A673 (cell line): Measurements from ENCODE around the gene SPEM3. TPM values are rescaled to one million over a fixed set of nuclear protein-coding genes. Genes with fewer than 3 reads are reported as not detected.

Experiments
- BruUV-seq: library from RNA; stranded (reverse); fragments of 400-500 nt; replicated peaks from 2 replicates; lab custom pipeline; 2021; lab: Mats Ljungman, UMichigan
- CTCF ChIA-PET: fragments of 300-600 bp; sonication (Branson Sonifier 250); formaldehyde crosslinking; loops from one replicate; lab custom pipeline; 2022; ENCODE audit warnings: antibody characterized with exemption; lab: Charles Lee
- POLR2A ChIA-PET: fragments of 300-600 bp; sonication (Branson Sonifier 250); formaldehyde crosslinking; loops from one replicate; lab custom pipeline; 2022; ENCODE audit warnings: antibody characterized with exemption; ENCODE audit not compliant: low non-redundant PET; lab: Charles Lee
- DNase-seq: peaks from one replicate; pipeline ENCODE4 v3.0.0-alpha.2; 2015; ENCODE audit warnings: low spot score
- H3K27ac ChIP-seq: fragments of 200-600 bp; sonication (generic); 2 replicates; pipeline ENCODE4 v1.5.1; 2016; ENCODE audit warnings: mixed run types, low read depth, mild to moderate bottlenecking, mixed read lengths, antibody characterized with exemption, low read length; ENCODE audit not compliant: poor library complexity, severe bottlenecking
- H3K27me3 ChIP-seq: fragments of 200-600 bp; sonication (generic); replicated peaks from 2 replicates; pipeline ENCODE4 v1.6.1; 2017; ENCODE audit warnings: mixed run types, low read depth, mild to moderate bottlenecking, mixed read lengths, antibody characterized with exemption, low read length; ENCODE audit not compliant: insufficient read depth, poor library complexity
- H3K36me3 ChIP-seq: fragments of 200-600 bp; sonication (generic); 2 replicates; pipeline ENCODE4 v1.6.1; 2016; ENCODE audit warnings: mixed run types, mild to moderate bottlenecking, mixed read lengths, antibody characterized with exemption, low read length; ENCODE audit not compliant: insufficient read depth, poor library complexity, severe bottlenecking
- H3K4me1 ChIP-seq: fragments of 200-600 bp; sonication (generic); 2 replicates; pipeline ENCODE4 v1.6.1; 2017; ENCODE audit warnings: mixed run types, mild to moderate bottlenecking, mixed read lengths, antibody characterized with exemption, low read length; ENCODE audit not compliant: insufficient read depth, poor library complexity, severe bottlenecking
- H3K4me3 ChIP-seq: fragments of 200-600 bp; sonication (generic); 2 replicates; pipeline ENCODE4 v1.5.1; 2016; ENCODE audit warnings: low read depth, mixed run types, mild to moderate bottlenecking, mixed read lengths, low read length; ENCODE audit not compliant: poor library complexity, severe bottlenecking
- H3K9me3 ChIP-seq: fragments of 200-600 bp; sonication (generic); 2 replicates; pipeline ENCODE4 v1.6.1; 2016; ENCODE audit warnings: mixed run types, low read depth, mild to moderate bottlenecking, mixed read lengths, antibody characterized with exemption, low read length; ENCODE audit not compliant: poor library complexity, severe bottlenecking
- EZH2 ChIP-seq: fragments of 200-600 bp; sonication (generic); IDR thresholded peaks from 2 replicates; pipeline ENCODE4 v1.6.1; 2017; ENCODE audit warnings: borderline replicate concordance, low read depth, mild to moderate bottlenecking, mixed read lengths, antibody characterized with exemption, low read length; ENCODE audit not compliant: poor library complexity, severe bottlenecking
- intact Hi-C: fragments of 100-400 bp; cut with micrococcal nuclease; formaldehyde crosslinking; loops from one replicate; pipeline ENCODE4 v1.10.0; 2022; ENCODE audit not compliant: unreplicated experiment
- total RNA-seq: library from RNA; stranded (reverse); gene quantifications from 2 replicates; pipeline ENCODE4 v1.2.3, GENCODE V29; 2021
- TF ChIP-seq, protein P1 (sequence below): fragments of 300-800, 200-600 bp; sonication (generic); conservative IDR thresholded peaks from 2 replicates; pipeline ENCODE4 v1.5.1; 2017; ENCODE audit warnings: low read depth, mild to moderate bottlenecking, antibody characterized with exemption, low read length, moderate library complexity, mixed read lengths

The SPEM3 gene
- total RNA-seq, 1 experiment from 2014 or later: not detected

DNA sequence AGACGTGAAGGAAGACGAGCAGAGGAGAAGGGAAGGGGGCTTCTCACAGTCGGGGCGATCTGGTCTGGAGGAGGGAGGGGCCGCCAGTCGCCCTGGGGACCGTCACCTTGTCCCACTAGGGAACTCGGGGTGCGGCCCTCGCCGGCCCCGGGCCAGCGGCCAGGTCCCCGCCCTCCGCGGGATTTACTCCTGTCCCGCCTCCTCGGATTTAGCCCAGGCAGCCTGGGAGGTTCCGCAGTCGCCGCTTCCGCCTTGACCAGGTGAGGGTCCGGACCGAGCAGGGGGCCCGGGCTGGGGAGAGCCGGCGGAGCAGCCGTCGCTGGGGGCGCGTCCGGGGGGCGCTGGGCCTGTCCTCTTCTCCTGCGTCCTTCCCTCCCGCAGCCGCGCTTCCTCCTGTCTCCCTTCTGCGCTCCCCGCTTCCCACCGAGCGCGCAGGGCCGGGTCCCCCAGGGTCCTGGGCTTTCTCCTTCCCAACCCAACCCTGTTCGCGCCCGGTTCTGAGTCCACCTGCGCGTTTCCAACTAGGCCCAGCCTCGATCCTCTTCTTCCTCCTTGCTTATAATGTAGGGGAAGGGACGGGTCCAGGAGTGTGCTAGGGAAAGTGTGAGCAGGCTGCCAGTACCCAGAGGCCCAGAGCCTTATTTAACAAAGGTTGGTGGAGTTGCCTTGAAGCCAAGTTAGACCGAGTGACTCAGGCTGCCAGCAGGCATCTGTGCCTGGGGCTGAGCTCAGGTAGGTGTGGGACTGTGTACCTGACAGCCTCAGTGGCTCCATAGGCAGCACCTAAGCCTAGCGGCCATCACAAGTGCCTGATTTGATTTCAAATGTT, 47.6 kb upstream of the SPEM3 start, which contains the start of gene TNK1:
TNK1 (plus strand) TSS at position 235 of the 829 bp plus-strand sequence. CDS start 1,838 bp downstream, outside the sequence.
- H3K4me1 ChIP-seq: no peaks in the 10 kb centered on the region
- DNase-seq: no peak
- H3K9me3 ChIP-seq: no peaks in the 10 kb centered on the region
- no peak within 1 kb of the TSS for H3K27ac ChIP-seq
- intact Hi-C loops: no loop called here
- TF ChIP-seq, protein P1, sequence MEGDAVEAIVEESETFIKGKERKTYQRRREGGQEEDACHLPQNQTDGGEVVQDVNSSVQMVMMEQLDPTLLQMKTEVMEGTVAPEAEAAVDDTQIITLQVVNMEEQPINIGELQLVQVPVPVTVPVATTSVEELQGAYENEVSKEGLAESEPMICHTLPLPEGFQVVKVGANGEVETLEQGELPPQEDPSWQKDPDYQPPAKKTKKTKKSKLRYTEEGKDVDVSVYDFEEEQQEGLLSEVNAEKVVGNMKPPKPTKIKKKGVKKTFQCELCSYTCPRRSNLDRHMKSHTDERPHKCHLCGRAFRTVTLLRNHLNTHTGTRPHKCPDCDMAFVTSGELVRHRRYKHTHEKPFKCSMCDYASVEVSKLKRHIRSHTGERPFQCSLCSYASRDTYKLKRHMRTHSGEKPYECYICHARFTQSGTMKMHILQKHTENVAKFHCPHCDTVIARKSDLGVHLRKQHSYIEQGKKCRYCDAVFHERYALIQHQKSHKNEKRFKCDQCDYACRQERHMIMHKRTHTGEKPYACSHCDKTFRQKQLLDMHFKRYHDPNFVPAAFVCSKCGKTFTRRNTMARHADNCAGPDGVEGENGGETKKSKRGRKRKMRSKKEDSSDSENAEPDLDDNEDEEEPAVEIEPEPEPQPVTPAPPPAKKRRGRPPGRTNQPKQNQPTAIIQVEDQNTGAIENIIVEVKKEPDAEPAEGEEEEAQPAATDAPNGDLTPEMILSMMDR: no peak
- no peak for TF ChIP-seq EZH2
- no peaks in the 10 kb centered on the region for H3K27me3 ChIP-seq
- POLR2A ChIA-PET: interaction anchor here (0.5 kb wide), 1 partner anchor 334 kb away, joined by 5 read pairs; no protein-coding TSS in a partner anchor
- H3K36me3 ChIP-seq: no peaks in the 10 kb centered on the region
- peak within 1 kb of the TSS; percentile 36 for H3K4me3 ChIP-seq
- no TSS peak for BruUV-seq
- CTCF ChIA-PET: no interaction called here

DNA sequence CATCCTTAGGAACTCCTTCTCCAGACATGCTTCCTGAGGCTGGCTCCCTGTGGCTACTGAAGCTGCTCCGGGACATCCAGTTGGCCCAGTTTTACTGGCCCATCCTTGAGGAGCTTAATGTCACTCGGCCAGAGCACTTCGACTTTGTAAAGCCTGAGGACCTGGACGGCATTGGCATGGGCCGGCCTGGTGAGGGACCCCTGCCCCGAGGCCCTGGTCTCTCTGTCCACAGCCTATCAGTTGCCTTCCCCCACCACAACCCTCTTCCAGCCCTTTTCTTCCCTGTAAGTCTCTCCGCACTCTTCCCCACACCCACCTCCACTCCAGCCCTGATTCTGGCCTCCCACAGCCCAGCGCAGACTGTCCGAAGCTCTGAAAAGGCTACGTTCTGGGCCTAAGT, 45.8 kb upstream of the SPEM3 start:
- H3K9me3 ChIP-seq: no peaks in the 10 kb centered on the region
- no peak for DNase-seq
- H3K4me3 ChIP-seq: no peak overlapping the region
- no peak for TF ChIP-seq EZH2
- ChIA-PET CTCF (no interaction called here), POLR2A (no interaction called here)
- H3K27ac ChIP-seq: no peak overlapping the region
- no peaks in the 10 kb centered on the region for H3K4me1 ChIP-seq
- intact Hi-C loops: no loop called here
- H3K27me3 ChIP-seq: no peaks in the 10 kb centered on the region
- H3K36me3 ChIP-seq: no peaks in the 10 kb centered on the region
- no TSS peak for BruUV-seq

DNA sequence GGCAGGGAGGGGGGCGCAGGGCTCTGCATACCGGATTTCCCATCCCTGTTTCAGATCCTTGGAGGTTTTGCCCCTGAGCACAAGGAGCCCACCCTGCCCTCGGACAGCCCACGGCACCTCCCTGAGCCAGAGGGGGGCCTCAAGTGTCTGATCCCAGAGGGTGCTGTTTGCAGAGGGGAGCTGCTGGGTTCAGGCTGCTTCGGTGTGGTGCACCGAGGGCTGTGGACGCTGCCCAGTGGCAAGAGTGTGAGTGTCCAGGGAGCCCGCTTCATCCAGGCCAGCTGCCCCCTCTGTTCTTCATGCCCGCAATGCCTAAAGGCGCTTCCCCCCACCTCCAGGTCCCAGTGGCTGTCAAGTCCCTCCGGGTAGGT, 45.3 kb upstream of the SPEM3 start:
- Histone ChIP-seq H3K36me3 (no peaks in the 10 kb centered on the region), H3K27me3 (no peaks in the 10 kb centered on the region), H3K4me3 (peak overlapping the region; percentile 44), H3K4me1 (no peaks in the 10 kb centered on the region), H3K27ac (no peak overlapping the region), H3K9me3 (no peaks in the 10 kb centered on the region)
- no peak for TF ChIP-seq EZH2
- TF ChIP-seq, protein P1: no peak
- intact Hi-C loops: no loop called here
- CTCF ChIA-PET: no interaction called here
- DNase-seq: no peak
- BruUV-seq: no TSS peak
- POLR2A ChIA-PET: no interaction called here
